ENCODE results near the gene PTGDS. TPM values are rescaled to one million over a fixed set of nuclear protein-coding genes. Genes with fewer than 3 reads are reported as not detected.

PTGDS gene
- total RNA-seq (ENCODE audit: unreplicated experiment), result not detected
- long read RNA-seq, result 0 reads

DNA sequence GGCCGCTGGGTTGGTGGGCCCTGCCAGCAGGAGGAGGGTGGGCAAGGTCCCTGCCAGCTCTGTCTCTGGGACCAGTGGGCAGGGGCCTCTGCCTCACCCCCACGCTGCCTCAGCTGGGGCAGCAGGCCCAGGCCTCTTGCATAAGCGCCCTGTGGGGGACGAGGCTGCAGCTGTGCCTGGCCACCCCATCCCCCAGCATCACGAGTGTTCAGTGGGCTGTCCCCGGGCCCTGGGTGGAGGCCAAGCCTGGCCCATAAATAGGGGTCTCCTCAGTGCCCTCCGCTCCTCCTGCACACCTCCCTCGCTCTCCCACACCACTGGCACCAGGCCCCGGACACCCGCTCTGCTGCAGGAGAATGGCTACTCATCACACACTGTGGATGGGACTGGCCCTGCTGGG is at the start of gene PTGDS:
PTGDS (plus strand) TSS at position 282 of the 400 bp plus-strand sequence; CDS start at position 357, 75 bp downstream.
- Mint-ChIP-seq H3K27me3 (ENCODE audit: unreplicated experiment) (peaks cover 8% of the 10 kb centered on the region), H3K4me3 (ENCODE audit: unreplicated experiment) (no peak within 1 kb of the TSS), H3K4me1 (ENCODE audit: unreplicated experiment) (no peaks in the 10 kb centered on the region), H3K27ac (ENCODE audit: unreplicated experiment) (no peak within 1 kb of the TSS), H3K9me3 (ENCODE audit: unreplicated experiment) (no peaks in the 10 kb centered on the region), H3K36me3 (ENCODE audit: low read depth, unreplicated experiment) (peaks cover 4% of the 10 kb centered on the region)
- TF ChIP-seq, protein P1, sequence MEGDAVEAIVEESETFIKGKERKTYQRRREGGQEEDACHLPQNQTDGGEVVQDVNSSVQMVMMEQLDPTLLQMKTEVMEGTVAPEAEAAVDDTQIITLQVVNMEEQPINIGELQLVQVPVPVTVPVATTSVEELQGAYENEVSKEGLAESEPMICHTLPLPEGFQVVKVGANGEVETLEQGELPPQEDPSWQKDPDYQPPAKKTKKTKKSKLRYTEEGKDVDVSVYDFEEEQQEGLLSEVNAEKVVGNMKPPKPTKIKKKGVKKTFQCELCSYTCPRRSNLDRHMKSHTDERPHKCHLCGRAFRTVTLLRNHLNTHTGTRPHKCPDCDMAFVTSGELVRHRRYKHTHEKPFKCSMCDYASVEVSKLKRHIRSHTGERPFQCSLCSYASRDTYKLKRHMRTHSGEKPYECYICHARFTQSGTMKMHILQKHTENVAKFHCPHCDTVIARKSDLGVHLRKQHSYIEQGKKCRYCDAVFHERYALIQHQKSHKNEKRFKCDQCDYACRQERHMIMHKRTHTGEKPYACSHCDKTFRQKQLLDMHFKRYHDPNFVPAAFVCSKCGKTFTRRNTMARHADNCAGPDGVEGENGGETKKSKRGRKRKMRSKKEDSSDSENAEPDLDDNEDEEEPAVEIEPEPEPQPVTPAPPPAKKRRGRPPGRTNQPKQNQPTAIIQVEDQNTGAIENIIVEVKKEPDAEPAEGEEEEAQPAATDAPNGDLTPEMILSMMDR (IDR thresholded peaks at IDR 0.05; ENCODE audit: unreplicated experiment), result no peak
- DNase-seq (ENCODE audit: low spot score), result no peak

DNA sequence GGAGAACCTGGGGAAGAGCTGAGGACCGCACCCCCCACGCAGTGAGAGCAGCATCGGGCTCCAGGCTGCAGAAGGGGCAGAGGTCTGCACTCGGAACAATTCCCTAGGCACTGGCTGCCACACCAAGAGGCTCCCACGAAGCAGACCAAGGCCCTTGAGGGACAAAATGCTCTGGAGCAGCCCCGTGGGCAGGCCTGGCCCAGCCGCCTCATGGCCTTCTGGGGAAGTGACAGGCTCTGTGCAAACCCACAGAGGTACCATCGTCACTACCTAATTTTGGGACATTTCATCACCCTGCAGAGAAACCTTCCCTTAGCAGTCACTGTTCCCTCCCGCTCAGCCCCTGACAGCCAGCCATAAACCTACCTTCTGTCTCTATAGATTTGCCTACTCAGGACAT is 48.7 kb upstream of the PTGDS start:
- Mint-ChIP-seq H3K4me3 (ENCODE audit: unreplicated experiment) (peak overlapping the region; percentile 14), H3K36me3 (ENCODE audit: low read depth, unreplicated experiment) (peaks cover 22% of the 10 kb centered on the region), H3K4me1 (ENCODE audit: unreplicated experiment) (peaks cover 20% of the 10 kb centered on the region), H3K27me3 (ENCODE audit: unreplicated experiment) (peaks cover 3% of the 10 kb centered on the region), H3K27ac (ENCODE audit: unreplicated experiment) (peak overlapping the region; percentile 65), H3K9me3 (ENCODE audit: unreplicated experiment) (no peaks in the 10 kb centered on the region)
- TF ChIP-seq, protein P1 (IDR thresholded peaks at IDR 0.05; ENCODE audit: unreplicated experiment), result no peak
- no peak for DNase-seq (ENCODE audit: low spot score)

DNA sequence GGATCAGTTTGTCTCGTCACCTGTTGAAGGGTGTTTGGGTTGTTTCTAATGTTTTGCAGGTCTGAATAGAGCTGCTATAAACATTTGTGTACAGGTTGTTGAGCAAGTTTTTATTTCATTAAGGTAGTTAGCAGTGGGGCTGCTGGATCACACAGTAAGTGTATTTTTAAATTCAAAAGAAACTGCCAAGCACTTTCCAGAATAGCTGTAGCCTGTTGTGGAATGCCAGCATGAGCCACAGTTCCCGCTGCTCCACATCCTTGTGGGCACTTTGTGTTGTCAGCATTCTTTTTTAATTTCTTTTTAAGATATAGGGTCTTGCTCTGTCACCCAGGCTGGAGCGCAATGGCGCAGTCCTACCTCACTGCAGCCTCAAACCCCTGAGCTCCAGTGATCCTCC is 47.3 kb upstream of the PTGDS start:
- Mint-ChIP-seq H3K27me3 (ENCODE audit: unreplicated experiment) (peaks cover 3% of the 10 kb centered on the region), H3K9me3 (ENCODE audit: unreplicated experiment) (no peaks in the 10 kb centered on the region), H3K36me3 (ENCODE audit: low read depth, unreplicated experiment) (peaks cover 20% of the 10 kb centered on the region), H3K27ac (ENCODE audit: unreplicated experiment) (no peak overlapping the region), H3K4me3 (ENCODE audit: unreplicated experiment) (no peak overlapping the region), H3K4me1 (ENCODE audit: unreplicated experiment) (peaks cover 20% of the 10 kb centered on the region)
- no peak for DNase-seq (ENCODE audit: low spot score)
- TF ChIP-seq, protein P1 (IDR thresholded peaks at IDR 0.05; ENCODE audit: unreplicated experiment), result no peak

DNA sequence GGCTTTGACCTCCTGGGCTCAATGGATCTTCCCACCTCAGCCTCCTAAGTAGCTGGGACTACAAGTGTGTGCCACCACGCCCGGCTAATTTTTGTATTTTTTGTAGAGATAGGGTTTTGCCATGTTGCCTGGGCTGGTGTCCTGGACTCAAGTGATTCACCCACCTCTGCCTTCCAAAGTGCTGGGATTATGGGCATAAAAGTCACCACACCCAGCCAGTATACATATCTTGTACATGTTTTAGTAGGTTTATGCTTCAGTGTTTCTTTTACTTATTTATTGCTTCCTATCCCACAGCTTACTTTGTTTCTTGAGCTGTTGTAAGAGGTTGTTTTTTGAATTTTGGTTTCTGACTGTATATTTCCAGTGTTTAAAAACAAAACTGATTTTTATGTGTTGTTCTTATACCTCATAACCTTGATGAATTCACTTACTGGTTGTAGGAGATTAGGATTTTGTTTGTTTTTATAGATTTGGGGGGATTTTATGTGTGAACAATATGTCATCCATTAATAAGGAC is 45.6 kb upstream of the PTGDS start:
- Mint-ChIP-seq H3K9me3 (ENCODE audit: unreplicated experiment) (no peaks in the 10 kb centered on the region), H3K36me3 (ENCODE audit: low read depth, unreplicated experiment) (peaks cover 20% of the 10 kb centered on the region), H3K27ac (ENCODE audit: unreplicated experiment) (no peak overlapping the region), H3K4me3 (ENCODE audit: unreplicated experiment) (no peak overlapping the region), H3K4me1 (ENCODE audit: unreplicated experiment) (peaks cover 20% of the 10 kb centered on the region), H3K27me3 (ENCODE audit: unreplicated experiment) (peaks cover 5% of the 10 kb centered on the region)
- TF ChIP-seq, protein P1 (IDR thresholded peaks at IDR 0.05; ENCODE audit: unreplicated experiment), result no peak
- DNase-seq (ENCODE audit: low spot score), result no peak

DNA sequence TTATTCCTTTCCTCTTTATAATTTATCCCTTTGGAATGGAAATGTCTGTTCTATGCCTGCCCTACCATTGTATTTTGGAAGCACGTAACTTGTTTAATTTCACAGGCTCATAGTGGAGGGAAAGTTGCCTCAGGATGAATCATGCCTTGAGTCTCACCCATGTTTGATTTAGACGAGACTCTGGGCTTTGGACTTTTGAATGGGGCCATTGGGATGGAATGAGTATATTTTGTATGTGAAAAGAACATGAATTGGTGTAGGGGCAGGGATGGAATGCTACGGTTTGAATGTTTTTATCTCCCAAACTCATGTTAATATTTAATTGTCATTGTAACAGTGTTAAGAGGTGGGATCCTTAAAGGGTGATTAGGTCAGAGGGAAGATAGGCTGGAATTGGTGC is 43.0 kb upstream of the PTGDS start:
- Mint-ChIP-seq H3K36me3 (ENCODE audit: low read depth, unreplicated experiment) (peaks cover 20% of the 10 kb centered on the region), H3K27ac (ENCODE audit: unreplicated experiment) (no peak overlapping the region), H3K27me3 (ENCODE audit: unreplicated experiment) (peaks cover 9% of the 10 kb centered on the region), H3K4me1 (ENCODE audit: unreplicated experiment) (peaks cover 10% of the 10 kb centered on the region), H3K9me3 (ENCODE audit: unreplicated experiment) (no peaks in the 10 kb centered on the region), H3K4me3 (ENCODE audit: unreplicated experiment) (no peak overlapping the region)
- DNase-seq (ENCODE audit: low spot score), result no peak
- TF ChIP-seq, protein P1 (IDR thresholded peaks at IDR 0.05; ENCODE audit: unreplicated experiment), result no peak
